GM12801 (cell line): Measurements from ENCODE around the gene NUP188.

Experiments used
- TF ChIP-seq, protein P1 (sequence below): IDR thresholded peaks from one replicate; pipeline ENCODE4 v1.5.1; 2011; ENCODE audit warnings: control low read depth; ENCODE audit not compliant: insufficient read length; ENCODE audit errors: extremely low read depth

Gene NUP188

DNA sequence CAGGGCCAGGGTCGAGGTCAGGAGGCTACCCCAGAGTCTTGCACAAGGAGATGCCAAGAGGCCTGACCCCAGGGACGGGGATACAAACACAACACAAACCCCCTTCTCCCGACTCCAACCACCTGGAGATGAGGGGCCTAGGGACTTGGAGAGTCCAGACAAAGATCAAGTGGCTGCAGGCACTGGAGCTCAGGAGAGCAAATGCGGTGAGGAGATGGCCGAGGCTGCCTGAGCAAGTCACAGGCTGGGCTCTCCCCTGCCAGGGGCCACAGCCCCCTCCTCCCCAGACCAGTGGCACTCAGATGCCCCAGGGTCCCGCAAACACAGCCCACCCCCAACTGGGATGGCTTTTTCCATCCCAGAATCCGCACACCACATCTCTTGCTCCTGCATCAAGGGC is 64.8 kb downstream of the NUP188 start:
- TF ChIP-seq, protein P1, sequence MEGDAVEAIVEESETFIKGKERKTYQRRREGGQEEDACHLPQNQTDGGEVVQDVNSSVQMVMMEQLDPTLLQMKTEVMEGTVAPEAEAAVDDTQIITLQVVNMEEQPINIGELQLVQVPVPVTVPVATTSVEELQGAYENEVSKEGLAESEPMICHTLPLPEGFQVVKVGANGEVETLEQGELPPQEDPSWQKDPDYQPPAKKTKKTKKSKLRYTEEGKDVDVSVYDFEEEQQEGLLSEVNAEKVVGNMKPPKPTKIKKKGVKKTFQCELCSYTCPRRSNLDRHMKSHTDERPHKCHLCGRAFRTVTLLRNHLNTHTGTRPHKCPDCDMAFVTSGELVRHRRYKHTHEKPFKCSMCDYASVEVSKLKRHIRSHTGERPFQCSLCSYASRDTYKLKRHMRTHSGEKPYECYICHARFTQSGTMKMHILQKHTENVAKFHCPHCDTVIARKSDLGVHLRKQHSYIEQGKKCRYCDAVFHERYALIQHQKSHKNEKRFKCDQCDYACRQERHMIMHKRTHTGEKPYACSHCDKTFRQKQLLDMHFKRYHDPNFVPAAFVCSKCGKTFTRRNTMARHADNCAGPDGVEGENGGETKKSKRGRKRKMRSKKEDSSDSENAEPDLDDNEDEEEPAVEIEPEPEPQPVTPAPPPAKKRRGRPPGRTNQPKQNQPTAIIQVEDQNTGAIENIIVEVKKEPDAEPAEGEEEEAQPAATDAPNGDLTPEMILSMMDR: no peak

- TF ChIP-seq, protein P1: no peak
Measured at GRCh38 chr9:129012893-129013448, 65.5 kb downstream of the NUP188 start.

DNA sequence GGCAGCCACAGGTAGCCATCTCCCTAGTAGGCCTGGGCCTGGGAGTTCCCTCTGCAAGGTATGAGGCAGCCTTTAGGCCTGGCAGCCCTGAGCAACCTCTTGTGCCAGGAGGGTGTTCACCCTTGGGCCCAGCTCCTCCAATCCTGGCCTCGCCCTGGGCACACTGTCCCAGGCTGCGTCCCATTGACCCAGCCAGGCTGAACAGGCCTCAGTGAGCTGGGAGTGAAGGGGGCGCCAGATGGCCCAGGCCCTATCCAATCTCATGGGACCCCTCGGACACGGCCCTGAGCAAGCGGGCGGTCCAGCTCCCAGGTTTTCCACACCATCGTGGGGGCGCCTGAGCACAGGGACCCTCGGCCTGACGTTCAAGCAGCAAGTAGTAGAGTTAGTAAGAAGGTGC is 66.2 kb downstream of the NUP188 start:
- TF ChIP-seq, protein P1: no peak

GRCh38 chr9:129014124-129014523 is 66.6 kb downstream of the NUP188 start:
- TF ChIP-seq, protein P1: no peak

DNA sequence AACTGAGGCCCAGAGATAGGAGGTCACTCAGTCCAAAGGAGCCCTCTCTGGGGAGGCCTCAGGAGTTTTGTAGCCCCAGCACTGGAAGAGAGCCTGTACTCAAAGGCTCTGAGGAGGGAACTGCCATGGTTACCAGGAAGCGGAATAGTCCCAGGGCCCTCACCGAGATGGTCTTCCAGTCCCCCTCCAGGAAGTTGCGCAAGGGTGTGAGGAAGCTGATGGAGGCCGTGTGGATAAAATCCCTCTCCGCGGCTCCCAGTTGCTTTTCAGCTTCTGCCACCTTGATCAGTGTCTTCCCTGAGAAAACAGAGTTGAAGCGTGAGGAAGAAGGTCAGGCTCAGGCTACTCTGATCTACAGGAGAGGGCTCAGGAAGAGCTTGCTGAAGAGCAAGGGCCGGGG is 67.1 kb downstream of the NUP188 start:
- TF ChIP-seq, protein P1: no peak

DNA sequence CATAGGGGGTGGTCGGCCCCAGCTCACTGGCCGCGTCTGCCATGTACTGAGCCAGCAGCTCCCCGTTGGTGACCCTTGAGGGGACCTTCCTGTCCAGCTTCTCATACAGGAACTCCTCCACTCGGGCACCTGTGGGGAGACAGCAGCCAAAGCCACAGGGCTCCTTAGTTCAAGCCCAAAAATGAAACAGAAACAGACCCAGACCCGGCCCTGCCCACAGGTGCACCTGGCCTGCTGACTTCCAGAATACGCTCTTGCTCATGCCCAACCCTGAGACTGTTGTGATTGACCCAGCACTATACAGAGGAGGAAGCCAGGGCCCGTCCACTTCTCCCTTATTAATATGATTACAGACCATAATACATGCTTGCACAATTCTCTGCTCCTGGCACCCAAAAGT is 73.6 kb downstream of the NUP188 start:
- TF ChIP-seq, protein P1: no peak

GRCh38 chr9:129022037-129022436 is 74.5 kb downstream of the NUP188 start:
- TF ChIP-seq, protein P1: no peak
